DND-41 (cell line): ENCODE data around the gene ADAMTS12.

Experiments used
- ATAC-seq: fragments of 200-7000 bp; cut with Tn5 transposase; 3 replicates; pipeline ENCODE4 v1.9.1; 2021; ENCODE audit warnings: low read depth; ENCODE audit not compliant: insufficient read depth
- DNase-seq: peaks from one replicate; pipeline ENCODE4 v3.0.0-alpha.2; 2020
- H2AFZ ChIP-seq: 2 replicates; pipeline ENCODE4 v1.6.0; 2012; ENCODE audit warnings: low read depth, low read length
- H3K27ac ChIP-seq: 2 replicates; pipeline ENCODE4 v1.5.1; 2012; ENCODE audit warnings: low read length, inconsistent platforms
- H3K27me3 ChIP-seq: fragments of 200-600 bp; sonication (generic); 2 replicates; pipeline ENCODE4 v1.6.0; 2012; ENCODE audit warnings: low read length, mild to moderate bottlenecking, inconsistent platforms; ENCODE audit not compliant: insufficient read depth, poor library complexity
- H3K36me3 ChIP-seq: 2 replicates; pipeline ENCODE4 v1.5.1; 2012; ENCODE audit warnings: low read length, inconsistent platforms; ENCODE audit not compliant: insufficient read depth
- H3K4me1 ChIP-seq: 2 replicates; pipeline ENCODE4 v1.5.1; 2012; ENCODE audit warnings: mild to moderate bottlenecking, low read length; ENCODE audit not compliant: insufficient read depth
- H3K4me2 ChIP-seq: 2 replicates; pipeline ENCODE4 v1.6.0; 2012; ENCODE audit warnings: mild to moderate bottlenecking, moderate library complexity, low read length, inconsistent platforms; ENCODE audit not compliant: insufficient read depth
- H3K4me3 ChIP-seq, 2 experiments: fragments of 200-600 bp in 1 of 2; shearing (Covaris generic) in 1 of 2; 2 replicates each; pipeline ENCODE4 v1.5.1; 2012 to 2016; ENCODE audit warnings: inconsistent platforms in 2 of 2, low read length in 2 of 2, mild to moderate bottlenecking in 2 of 2, low read depth in 1 of 2, moderate library complexity in 1 of 2
- H3K79me2 ChIP-seq: 2 replicates; pipeline ENCODE4 v1.6.0; 2012; ENCODE audit warnings: low read length, inconsistent platforms; ENCODE audit not compliant: insufficient read depth
- H3K9ac ChIP-seq: 2 replicates; pipeline ENCODE4 v1.6.0; 2012; ENCODE audit warnings: low read depth, mild to moderate bottlenecking, inconsistent platforms, low read length, moderate library complexity
- H3K9me3 ChIP-seq: 2 replicates; pipeline ENCODE4 v1.5.1; 2012; ENCODE audit warnings: low read length, moderate library complexity, mild to moderate bottlenecking, inconsistent platforms; ENCODE audit not compliant: insufficient read depth, severe bottlenecking
- H4K20me1 ChIP-seq: 2 replicates; pipeline ENCODE4 v1.6.0; 2012; ENCODE audit warnings: low read length; ENCODE audit not compliant: insufficient read depth
- CTCF ChIP-seq: IDR thresholded peaks from 2 replicates; pipeline ENCODE4 v1.5.1; 2012; ENCODE audit warnings: borderline replicate concordance, low read length, moderate library complexity, mild to moderate bottlenecking; ENCODE audit not compliant: poor library complexity, severe bottlenecking; ENCODE audit errors: extremely low read depth
- EZH2 ChIP-seq: IDR thresholded peaks from 3 replicates; pipeline ENCODE4 v1.6.1; 2012; ENCODE audit warnings: borderline replicate concordance, low read depth, mild to moderate bottlenecking, moderate library complexity, low read length, inconsistent platforms; ENCODE audit not compliant: severe bottlenecking

ADAMTS12 gene

DNA sequence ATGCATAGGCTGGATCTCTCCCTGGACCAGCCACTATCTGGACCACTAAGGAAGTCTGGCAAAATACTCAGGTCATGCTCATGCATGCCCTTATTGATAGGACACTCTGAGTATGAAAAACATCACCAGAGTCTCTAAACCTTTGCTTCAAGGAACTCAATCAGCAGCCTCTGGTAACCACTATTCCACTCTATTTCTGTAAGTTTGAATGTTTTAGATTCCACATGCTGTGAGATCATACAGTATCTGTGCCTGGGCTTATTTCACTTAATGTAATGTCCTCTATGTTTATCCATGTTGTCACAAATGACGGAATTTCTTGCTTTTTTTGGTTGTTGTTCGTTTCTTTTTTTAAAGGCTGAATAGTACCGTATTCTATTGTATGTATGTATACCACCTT, 382.8 kb downstream of the ADAMTS12 start:
- no peak for ATAC-seq

DNA sequence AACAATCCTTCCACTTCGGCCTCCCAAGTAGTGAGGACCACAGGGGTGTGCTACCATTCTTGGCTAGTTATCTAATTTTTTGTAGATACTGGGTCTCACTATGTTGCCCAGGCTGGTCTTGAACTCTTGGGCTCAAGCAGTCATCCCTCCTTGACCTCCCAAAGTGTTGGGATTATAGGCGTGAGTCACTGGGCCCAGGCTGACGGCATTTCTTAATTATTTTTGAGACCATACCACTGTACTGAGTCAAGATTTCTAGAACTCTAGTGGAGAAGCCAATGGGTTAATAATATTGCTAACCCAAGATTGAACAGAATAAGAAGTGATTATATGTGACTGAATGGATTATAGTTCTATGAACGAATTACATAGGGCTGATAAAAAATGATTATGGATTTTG, 384.4 kb downstream of the ADAMTS12 start:
- no peak for TF ChIP-seq CTCF
- no peaks in the 10 kb centered on the region for H3K4me1 ChIP-seq
- H4K20me1 ChIP-seq, result no peaks in the 10 kb centered on the region
- H3K9ac ChIP-seq, result no peak overlapping the region
- ATAC-seq (no peak), DNase-seq (no peak)
- no peak overlapping the region for H3K4me3 ChIP-seq
- H3K9me3 ChIP-seq, result peaks cover 2% of the 10 kb centered on the region
- H3K4me2 ChIP-seq, result no peak overlapping the region
- no peak overlapping the region for H3K27ac ChIP-seq
- H3K27me3 ChIP-seq, result no peaks in the 10 kb centered on the region
- H3K79me2 ChIP-seq, result no peaks in the 10 kb centered on the region
- H3K36me3 ChIP-seq, result no peaks in the 10 kb centered on the region
- H2AFZ ChIP-seq, result no peak overlapping the region

More for the DNA sequence above, 382.8 kb downstream of the ADAMTS12 start:
- H3K9ac ChIP-seq, result no peak overlapping the region
- no peaks in the 10 kb centered on the region for H4K20me1 ChIP-seq
- H3K4me1 ChIP-seq, result no peaks in the 10 kb centered on the region
- no peaks in the 10 kb centered on the region for H3K27me3 ChIP-seq
- no peaks in the 10 kb centered on the region for H3K36me3 ChIP-seq
- H3K4me3 ChIP-seq, result no peak overlapping the region
- no peak overlapping the region for H2AFZ ChIP-seq
- no peak overlapping the region for H3K4me2 ChIP-seq
- H3K79me2 ChIP-seq, result no peaks in the 10 kb centered on the region
- no peak for DNase-seq
- no peak overlapping the region for H3K27ac ChIP-seq
- H3K9me3 ChIP-seq, result no peaks in the 10 kb centered on the region
- TF ChIP-seq EZH2, result no peak
- TF ChIP-seq CTCF, result no peak

DNA sequence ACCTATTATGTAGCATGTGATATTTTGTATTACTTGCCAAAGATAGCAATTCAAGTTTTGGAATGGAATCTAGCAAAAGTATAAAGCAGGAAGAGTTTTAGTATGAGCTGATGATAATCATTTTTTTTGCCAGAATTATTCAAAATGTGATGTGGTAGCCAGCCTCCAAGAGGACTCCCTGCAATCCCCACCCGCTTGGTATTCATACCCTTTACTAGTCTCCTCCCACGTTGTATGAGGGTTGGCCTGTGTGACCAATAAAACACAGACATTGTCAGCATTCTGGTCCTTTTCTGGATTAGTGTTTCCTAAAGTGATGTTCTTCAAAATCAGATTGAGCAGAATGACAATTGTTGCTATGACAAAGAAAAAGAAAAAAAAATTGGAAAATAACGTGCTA, 387.2 kb downstream of the ADAMTS12 start:
- no peak overlapping the region for H3K4me3 ChIP-seq
- H3K79me2 ChIP-seq, result no peaks in the 10 kb centered on the region
- H2AFZ ChIP-seq, result no peak overlapping the region
- no peaks in the 10 kb centered on the region for H3K27me3 ChIP-seq
- H3K9me3 ChIP-seq, result peaks cover 5% of the 10 kb centered on the region
- H4K20me1 ChIP-seq, result no peaks in the 10 kb centered on the region
- ATAC-seq (no peak), DNase-seq (no peak)
- H3K4me1 ChIP-seq, result no peaks in the 10 kb centered on the region
- H3K27ac ChIP-seq, result no peak overlapping the region
- no peak overlapping the region for H3K9ac ChIP-seq
- no peaks in the 10 kb centered on the region for H3K36me3 ChIP-seq
- TF ChIP-seq CTCF (no peak), EZH2 (no peak)
- no peak overlapping the region for H3K4me2 ChIP-seq

DNA sequence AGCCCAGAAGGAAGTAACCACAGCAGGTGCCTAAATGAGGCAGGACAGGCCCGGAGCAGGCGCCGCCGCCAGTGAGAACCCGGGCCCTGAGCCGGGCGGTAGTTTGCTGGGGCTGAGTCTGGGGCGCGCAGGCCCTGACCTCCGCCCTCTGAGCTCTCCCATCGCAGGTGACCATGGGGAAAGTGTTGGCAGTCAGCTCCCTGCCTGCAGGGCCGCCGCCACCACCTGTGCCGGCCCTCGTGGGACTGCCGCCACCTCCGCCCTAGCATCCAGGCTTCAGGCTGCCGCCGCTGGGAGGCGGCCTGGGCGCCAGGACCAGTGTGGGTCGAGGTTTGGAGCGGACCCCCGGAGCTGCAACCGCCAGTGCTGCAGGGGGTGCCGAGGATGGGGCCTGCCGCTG, 389.9 kb downstream of the ADAMTS12 start:
- no peak overlapping the region for H2AFZ ChIP-seq
- DNase-seq (no peak), ATAC-seq (no peak)
- no peaks in the 10 kb centered on the region for H3K36me3 ChIP-seq
- no peaks in the 10 kb centered on the region for H4K20me1 ChIP-seq
- no peak for TF ChIP-seq CTCF
- no peak for TF ChIP-seq EZH2
- H3K9ac ChIP-seq, result no peak overlapping the region
- no peaks in the 10 kb centered on the region for H3K27me3 ChIP-seq
- H3K27ac ChIP-seq, result no peak overlapping the region
- H3K4me2 ChIP-seq, result no peak overlapping the region
- H3K4me3 ChIP-seq, result no peak overlapping the region
- H3K79me2 ChIP-seq, result no peaks in the 10 kb centered on the region
- H3K9me3 ChIP-seq, result peaks cover 5% of the 10 kb centered on the region
- H3K4me1 ChIP-seq, result no peaks in the 10 kb centered on the region
